WTC11 (cell line): ENCODE results near the gene C13orf46. TPM values are rescaled to one million over a fixed set of nuclear protein-coding genes. Genes with fewer than 3 reads are reported as not detected.

Experiments used
- ATAC-seq: fragments of 200-7000 bp; cut with Tn5 transposase; 2 replicates; pipeline ENCODE4 v1.10.0; 2021; ENCODE audit warnings: mild to moderate bottlenecking, moderate library complexity
- CTCF ChIA-PET: fragments of 300-600 bp; sonication (Branson Sonifier 250); formaldehyde crosslinking; loops from one replicate; lab custom pipeline; 2021; ENCODE audit warnings: antibody characterized with exemption; lab: Charles Lee
- POLR2A ChIA-PET: fragments of 350-600 bp; sonication (Branson Sonifier 250); formaldehyde crosslinking; loops from one replicate; lab custom pipeline; 2021; ENCODE audit warnings: antibody characterized with exemption; lab: Charles Lee
- DNase-seq: peaks from one replicate; pipeline ENCODE4 v3.0.0; 2021; ENCODE audit warnings: low spot score
- H3K27ac Mint-ChIP-seq: 2 replicates; pipeline ENCODE4 v1.8.0; 2021; ENCODE audit warnings: mixed read lengths
- H3K27me3 Mint-ChIP-seq: 2 replicates; pipeline ENCODE4 v1.8.0; 2021; ENCODE audit warnings: low read depth, mild to moderate bottlenecking, moderate library complexity, mixed read lengths
- H3K36me3 Mint-ChIP-seq: 2 replicates; pipeline ENCODE4 v1.8.0; 2021; ENCODE audit warnings: mixed read lengths
- H3K4me1 Mint-ChIP-seq: 2 replicates; pipeline ENCODE4 v1.8.0; 2022; ENCODE audit warnings: mixed read lengths
- H3K4me3 Mint-ChIP-seq: 2 replicates; pipeline ENCODE4 v1.8.0; 2021; ENCODE audit warnings: mild to moderate bottlenecking, moderate library complexity, mixed read lengths
- H3K9me3 Mint-ChIP-seq: 2 replicates; pipeline ENCODE4 v1.8.0; 2021; ENCODE audit warnings: mixed read lengths
- ATF1 ChIP-seq: sonication (generic); formaldehyde crosslinking; IDR thresholded peaks from 2 replicates; pipeline ENCODE4 v1.8.1; 2023; ENCODE audit warnings: mild to moderate bottlenecking, moderate library complexity, missing genetic modification reagents
- ATF6 ChIP-seq: sonication (generic); formaldehyde crosslinking; IDR thresholded peaks from 2 replicates; pipeline ENCODE4 v1.8.1; 2023; ENCODE audit warnings: mild to moderate bottlenecking, missing genetic modification reagents
- EMX1 ChIP-seq: fragments of 250-450 bp; sonication (Bioruptor Pico); IDR thresholded peaks from 2 replicates; pipeline ENCODE4 v1.8.0; 2021; ENCODE audit warnings: mild to moderate bottlenecking
- FOXP1 ChIP-seq: sonication (generic); formaldehyde crosslinking; IDR thresholded peaks from 2 replicates; pipeline ENCODE4 v1.8.0; 2022; ENCODE audit warnings: missing genetic modification reagents, mild to moderate bottlenecking, moderate library complexity, borderline replicate concordance
- JUN ChIP-seq: sonication (generic); formaldehyde crosslinking; IDR thresholded peaks from 2 replicates; pipeline ENCODE4 v1.8.0; 2023; ENCODE audit warnings: mild to moderate bottlenecking, missing genetic modification reagents
- NFE2L1 ChIP-seq: sonication (generic); formaldehyde crosslinking; IDR thresholded peaks from 2 replicates; pipeline ENCODE4 v1.8.1; 2023; ENCODE audit warnings: missing genetic modification reagents
- NFYB ChIP-seq: sonication (generic); formaldehyde crosslinking; conservative IDR thresholded peaks from 2 replicates; pipeline ENCODE4 v1.8.0; 2022; ENCODE audit warnings: low read depth, missing genetic modification reagents
- RELA ChIP-seq: sonication (generic); formaldehyde crosslinking; IDR thresholded peaks from 2 replicates; pipeline ENCODE4 v1.8.1; 2022; ENCODE audit warnings: missing genetic modification reagents, mild to moderate bottlenecking, borderline replicate concordance
- SP1 ChIP-seq: sonication (generic); formaldehyde crosslinking; conservative IDR thresholded peaks from 2 replicates; pipeline ENCODE4 v1.8.1; 2022; ENCODE audit warnings: missing genetic modification reagents
- TCF7 ChIP-seq: sonication (generic); formaldehyde crosslinking; IDR thresholded peaks from 2 replicates; pipeline ENCODE4 v1.8.0; 2022; ENCODE audit warnings: mild to moderate bottlenecking, low read depth, missing genetic modification reagents, moderate library complexity
- TEAD1 ChIP-seq: sonication (generic); formaldehyde crosslinking; IDR thresholded peaks from 2 replicates; pipeline ENCODE4 v1.8.0; 2022; ENCODE audit warnings: mild to moderate bottlenecking, missing genetic modification reagents
- ZBTB21 ChIP-seq: sonication (generic); formaldehyde crosslinking; IDR thresholded peaks from 2 replicates; pipeline ENCODE4 v1.8.1; 2023; ENCODE audit warnings: mild to moderate bottlenecking, missing genetic modification reagents, borderline replicate concordance
- ZBTB43 ChIP-seq: sonication (generic); formaldehyde crosslinking; IDR thresholded peaks from 2 replicates; pipeline ENCODE4 v1.8.1; 2023; ENCODE audit warnings: mild to moderate bottlenecking, missing genetic modification reagents
- ZNF512 ChIP-seq: sonication (generic); formaldehyde crosslinking; IDR thresholded peaks from 2 replicates; pipeline ENCODE4 v1.8.1; 2022; ENCODE audit warnings: missing genetic modification reagents, borderline replicate concordance
- ZNF671 ChIP-seq: fragments of 250-450 bp; sonication (Bioruptor Pico); IDR thresholded peaks from 2 replicates; pipeline ENCODE4 v1.8.0; 2021; ENCODE audit warnings: mild to moderate bottlenecking
- total RNA-seq: library from RNA; stranded (reverse); gene quantifications from 3 replicates; pipeline ENCODE4 v1.2.3, GENCODE V29; 2021
- TF ChIP-seq, protein P1 (sequence below): sonication (generic); formaldehyde crosslinking; IDR thresholded peaks from 2 replicates; pipeline ENCODE4 v1.8.1; 2022; ENCODE audit warnings: low read depth, mild to moderate bottlenecking, moderate library complexity, missing genetic modification reagents, borderline replicate concordance
- TF ChIP-seq, protein P2 (sequence below): sonication (generic); formaldehyde crosslinking; IDR thresholded peaks from 2 replicates; pipeline ENCODE4 v1.8.0; 2022; ENCODE audit warnings: missing genetic modification reagents
- TF ChIP-seq, protein P3 (sequence below): sonication (generic); formaldehyde crosslinking; IDR thresholded peaks from 2 replicates; pipeline ENCODE4 v1.8.1; 2023; ENCODE audit warnings: mild to moderate bottlenecking, moderate library complexity, missing genetic modification reagents
- TF ChIP-seq, protein P4 (sequence below): fragments of 250-450 bp; sonication (Bioruptor Pico); IDR thresholded peaks from 2 replicates; pipeline ENCODE4 v1.8.0; 2021; ENCODE audit warnings: mild to moderate bottlenecking
- TF ChIP-seq, protein P5 (sequence below): sonication (generic); formaldehyde crosslinking; IDR thresholded peaks from 2 replicates; pipeline ENCODE4 v1.8.0; 2022; ENCODE audit warnings: mild to moderate bottlenecking, missing genetic modification reagents

Gene C13orf46
- total RNA-seq, 1 experiment from 2014 or later = 0.50 TPM

GRCh38 chr13:114013336-114013735 is 39.5 kb upstream of the C13orf46 start:
- Mint-ChIP-seq H3K4me3 (no peak overlapping the region), H3K27me3 (no peaks in the 10 kb centered on the region), H3K27ac (no peak overlapping the region), H3K4me1 (no peaks in the 10 kb centered on the region), H3K9me3 (no peaks in the 10 kb centered on the region), H3K36me3 (peaks cover 9% of the 10 kb centered on the region)
- ChIA-PET POLR2A (no interaction called here), CTCF (no interaction called here)
- TF ChIP-seq, protein P1, sequence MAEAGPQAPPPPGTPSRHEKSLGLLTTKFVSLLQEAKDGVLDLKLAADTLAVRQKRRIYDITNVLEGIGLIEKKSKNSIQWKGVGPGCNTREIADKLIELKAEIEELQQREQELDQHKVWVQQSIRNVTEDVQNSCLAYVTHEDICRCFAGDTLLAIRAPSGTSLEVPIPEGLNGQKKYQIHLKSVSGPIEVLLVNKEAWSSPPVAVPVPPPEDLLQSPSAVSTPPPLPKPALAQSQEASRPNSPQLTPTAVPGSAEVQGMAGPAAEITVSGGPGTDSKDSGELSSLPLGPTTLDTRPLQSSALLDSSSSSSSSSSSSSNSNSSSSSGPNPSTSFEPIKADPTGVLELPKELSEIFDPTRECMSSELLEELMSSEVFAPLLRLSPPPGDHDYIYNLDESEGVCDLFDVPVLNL (CRISPR knock-in tag) = no peak
- TF ChIP-seq NFE2L1 (CRISPR knock-in tag) (no peak), TEAD1 (CRISPR knock-in tag) (no peak), TCF7 (CRISPR knock-in tag) (no peak), ZBTB21 (CRISPR knock-in tag) (no peak), ATF1 (no peak), RELA (CRISPR knock-in tag) (no peak), ZNF671 (CRISPR knock-in tag) (no peak), ZNF512 (no peak), JUN (no peak), EMX1 (CRISPR knock-in tag) (no peak), FOXP1 (CRISPR knock-in tag) (no peak), ZBTB43 (CRISPR knock-in tag) (no peak), SP1 (CRISPR knock-in tag) (no peak), ATF6 (CRISPR knock-in tag) (no peak), NFYB (no peak)
- TF ChIP-seq, protein P2, sequence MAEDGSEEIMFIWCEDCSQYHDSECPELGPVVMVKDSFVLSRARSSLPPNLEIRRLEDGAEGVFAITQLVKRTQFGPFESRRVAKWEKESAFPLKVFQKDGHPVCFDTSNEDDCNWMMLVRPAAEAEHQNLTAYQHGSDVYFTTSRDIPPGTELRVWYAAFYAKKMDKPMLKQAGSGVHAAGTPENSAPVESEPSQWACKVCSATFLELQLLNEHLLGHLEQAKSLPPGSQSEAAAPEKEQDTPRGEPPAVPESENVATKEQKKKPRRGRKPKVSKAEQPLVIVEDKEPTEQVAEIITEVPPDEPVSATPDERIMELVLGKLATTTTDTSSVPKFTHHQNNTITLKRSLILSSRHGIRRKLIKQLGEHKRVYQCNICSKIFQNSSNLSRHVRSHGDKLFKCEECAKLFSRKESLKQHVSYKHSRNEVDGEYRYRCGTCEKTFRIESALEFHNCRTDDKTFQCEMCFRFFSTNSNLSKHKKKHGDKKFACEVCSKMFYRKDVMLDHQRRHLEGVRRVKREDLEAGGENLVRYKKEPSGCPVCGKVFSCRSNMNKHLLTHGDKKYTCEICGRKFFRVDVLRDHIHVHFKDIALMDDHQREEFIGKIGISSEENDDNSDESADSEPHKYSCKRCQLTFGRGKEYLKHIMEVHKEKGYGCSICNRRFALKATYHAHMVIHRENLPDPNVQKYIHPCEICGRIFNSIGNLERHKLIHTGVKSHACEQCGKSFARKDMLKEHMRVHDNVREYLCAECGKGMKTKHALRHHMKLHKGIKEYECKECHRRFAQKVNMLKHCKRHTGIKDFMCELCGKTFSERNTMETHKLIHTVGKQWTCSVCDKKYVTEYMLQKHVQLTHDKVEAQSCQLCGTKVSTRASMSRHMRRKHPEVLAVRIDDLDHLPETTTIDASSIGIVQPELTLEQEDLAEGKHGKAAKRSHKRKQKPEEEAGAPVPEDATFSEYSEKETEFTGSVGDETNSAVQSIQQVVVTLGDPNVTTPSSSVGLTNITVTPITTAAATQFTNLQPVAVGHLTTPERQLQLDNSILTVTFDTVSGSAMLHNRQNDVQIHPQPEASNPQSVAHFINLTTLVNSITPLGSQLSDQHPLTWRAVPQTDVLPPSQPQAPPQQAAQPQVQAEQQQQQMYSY (CRISPR knock-in tag) = no peak
- TF ChIP-seq, protein P3, sequence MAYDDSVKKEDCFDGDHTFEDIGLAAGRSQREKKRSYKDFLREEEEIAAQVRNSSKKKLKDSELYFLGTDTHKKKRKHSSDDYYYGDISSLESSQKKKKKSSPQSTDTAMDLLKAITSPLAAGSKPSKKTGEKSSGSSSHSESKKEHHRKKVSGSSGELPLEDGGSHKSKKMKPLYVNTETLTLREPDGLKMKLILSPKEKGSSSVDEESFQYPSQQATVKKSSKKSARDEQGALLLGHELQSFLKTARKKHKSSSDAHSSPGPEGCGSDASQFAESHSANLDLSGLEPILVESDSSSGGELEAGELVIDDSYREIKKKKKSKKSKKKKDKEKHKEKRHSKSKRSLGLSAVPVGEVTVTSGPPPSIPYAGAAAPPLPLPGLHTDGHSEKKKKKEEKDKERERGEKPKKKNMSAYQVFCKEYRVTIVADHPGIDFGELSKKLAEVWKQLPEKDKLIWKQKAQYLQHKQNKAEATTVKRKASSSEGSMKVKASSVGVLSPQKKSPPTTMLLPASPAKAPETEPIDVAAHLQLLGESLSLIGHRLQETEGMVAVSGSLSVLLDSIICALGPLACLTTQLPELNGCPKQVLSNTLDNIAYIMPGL = no peak
- TF ChIP-seq, protein P4, sequence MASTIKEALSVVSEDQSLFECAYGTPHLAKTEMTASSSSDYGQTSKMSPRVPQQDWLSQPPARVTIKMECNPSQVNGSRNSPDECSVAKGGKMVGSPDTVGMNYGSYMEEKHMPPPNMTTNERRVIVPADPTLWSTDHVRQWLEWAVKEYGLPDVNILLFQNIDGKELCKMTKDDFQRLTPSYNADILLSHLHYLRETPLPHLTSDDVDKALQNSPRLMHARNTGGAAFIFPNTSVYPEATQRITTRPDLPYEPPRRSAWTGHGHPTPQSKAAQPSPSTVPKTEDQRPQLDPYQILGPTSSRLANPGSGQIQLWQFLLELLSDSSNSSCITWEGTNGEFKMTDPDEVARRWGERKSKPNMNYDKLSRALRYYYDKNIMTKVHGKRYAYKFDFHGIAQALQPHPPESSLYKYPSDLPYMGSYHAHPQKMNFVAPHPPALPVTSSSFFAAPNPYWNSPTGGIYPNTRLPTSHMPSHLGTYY (CRISPR knock-in tag) = no peak
- TF ChIP-seq, protein P5, sequence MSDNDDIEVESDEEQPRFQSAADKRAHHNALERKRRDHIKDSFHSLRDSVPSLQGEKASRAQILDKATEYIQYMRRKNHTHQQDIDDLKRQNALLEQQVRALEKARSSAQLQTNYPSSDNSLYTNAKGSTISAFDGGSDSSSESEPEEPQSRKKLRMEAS (CRISPR knock-in tag) = no peak
- ATAC-seq (no peak), DNase-seq (no peak)
